Testis (tissue), 2 donors: ENCODE results near the gene MYO1D.
"Not testable (repeated sequence)": the region's sequence is repeated elsewhere in the genome, so short reads cannot be mapped to it uniquely, and the experiment has no call there.

ENCODE experiments used
- CTCF ChIP-seq, 3 experiments: fragments of 450-650 bp in 2 of 3; fragments of 200-600 bp in 1 of 3; sonication (generic) in 1 of 3; IDR thresholded peaks; one replicate each; pipeline ENCODE4 v1.5.1; 2016 to 2019; ENCODE audit warnings: antibody characterized with exemption in 3 of 3, mild to moderate bottlenecking in 2 of 3, moderate library complexity in 1 of 3
- POLR2A ChIP-seq: fragments of 450-650 bp; IDR thresholded peaks from one replicate; pipeline ENCODE4 v1.6.1; 2017; ENCODE audit warnings: antibody characterized with exemption, mild to moderate bottlenecking, moderate library complexity

GRCh38 chr17:32887410-32887809, 10.5 kb upstream of the MYO1D start:
- not testable (repeated sequence) for TF ChIP-seq CTCF (IDR thresholded peaks at IDR 0.05); POLR2A
